MM.1S (cell line): ENCODE data around the gene BAIAP2L2.

ENCODE experiments used
- DNase-seq: peaks from one replicate; pipeline ENCODE4 v3.0.0-alpha.2; 2015
- H2AFZ ChIP-seq: fragments of 300-600 bp; sonication (generic); 2 replicates; pipeline ENCODE4 v1.6.0; 2016; ENCODE audit warnings: antibody characterized with exemption, low read length
- H3F3A ChIP-seq: fragments of 300-600 bp; sonication (generic); 2 replicates; pipeline ENCODE4 v1.6.1; 2016; ENCODE audit warnings: mild to moderate bottlenecking, antibody characterized with exemption, low read length, moderate library complexity, mixed read lengths; ENCODE audit not compliant: insufficient read depth
- H3K27ac ChIP-seq: fragments of 300-600 bp; sonication (generic); 2 replicates; pipeline ENCODE4 v1.5.1; 2016; ENCODE audit warnings: mild to moderate bottlenecking, low read length
- H3K27me3 ChIP-seq: fragments of 300-600 bp; sonication (generic); replicated peaks from 2 replicates; pipeline ENCODE4 v1.6.0; 2016; ENCODE audit warnings: low read length; ENCODE audit not compliant: insufficient read depth
- H3K36me3 ChIP-seq: fragments of 300-600 bp; sonication (generic); replicated peaks from 2 replicates; pipeline ENCODE4 v1.6.1; 2016; ENCODE audit warnings: mild to moderate bottlenecking, low read length, mixed read lengths; ENCODE audit not compliant: insufficient read depth
- H3K4me1 ChIP-seq: fragments of 300-600 bp; sonication (generic); 2 replicates; pipeline ENCODE4 v1.6.1; 2016; ENCODE audit warnings: low read length, mixed read lengths
- H3K4me2 ChIP-seq: fragments of 300-600 bp; sonication (generic); 2 replicates; pipeline ENCODE4 v1.6.0; 2016; ENCODE audit warnings: low read depth, low read length
- H3K4me3 ChIP-seq: fragments of 300-600 bp; sonication (generic); 2 replicates; pipeline ENCODE4 v1.5.1; 2016; ENCODE audit warnings: low read length, mixed read lengths
- H3K79me2 ChIP-seq: fragments of 300-600 bp; sonication (generic); 2 replicates; pipeline ENCODE4 v1.6.1; 2016; ENCODE audit warnings: mixed run types, low read length, mixed read lengths
- H3K9ac ChIP-seq: fragments of 300-600 bp; sonication (generic); 2 replicates; pipeline ENCODE4 v1.6.1; 2016; ENCODE audit warnings: low read length, mixed read lengths
- H3K9me2 ChIP-seq: fragments of 300-600 bp; sonication (generic); replicated peaks from 2 replicates; pipeline ENCODE4 v1.6.1; 2016; ENCODE audit warnings: mild to moderate bottlenecking, low read length, mixed read lengths; ENCODE audit not compliant: insufficient read depth
- H3K9me3 ChIP-seq: fragments of 300-600 bp; sonication (generic); replicated peaks from 2 replicates; pipeline ENCODE4 v1.6.1; 2016; ENCODE audit warnings: mild to moderate bottlenecking, low read length, mixed read lengths; ENCODE audit not compliant: insufficient read depth
- H4K20me1 ChIP-seq: fragments of 300-600 bp; sonication (generic); 2 replicates; pipeline ENCODE4 v1.6.1; 2016; ENCODE audit warnings: mild to moderate bottlenecking, low read length, moderate library complexity, mixed read lengths; ENCODE audit not compliant: insufficient read depth
- EZH2 ChIP-seq: fragments of 300-600 bp; sonication (generic); optimal IDR thresholded peaks from 2 replicates; pipeline ENCODE3; 2017; ENCODE audit warnings: low read depth, mild to moderate bottlenecking, antibody characterized with exemption, low read length, mixed read lengths
- EZH2phosphoT487 ChIP-seq: fragments of 300-600 bp; sonication (generic); IDR thresholded peaks from 2 replicates; pipeline ENCODE4 v1.6.1; 2018; ENCODE audit warnings: antibody characterized with exemption, low read length
- TF ChIP-seq, protein P1 (sequence below): fragments of 300-600 bp; sonication (generic); IDR thresholded peaks from 2 replicates; pipeline ENCODE4 v1.5.1; 2016; ENCODE audit warnings: antibody characterized with exemption, low read length, mixed read lengths

Gene BAIAP2L2

DNA sequence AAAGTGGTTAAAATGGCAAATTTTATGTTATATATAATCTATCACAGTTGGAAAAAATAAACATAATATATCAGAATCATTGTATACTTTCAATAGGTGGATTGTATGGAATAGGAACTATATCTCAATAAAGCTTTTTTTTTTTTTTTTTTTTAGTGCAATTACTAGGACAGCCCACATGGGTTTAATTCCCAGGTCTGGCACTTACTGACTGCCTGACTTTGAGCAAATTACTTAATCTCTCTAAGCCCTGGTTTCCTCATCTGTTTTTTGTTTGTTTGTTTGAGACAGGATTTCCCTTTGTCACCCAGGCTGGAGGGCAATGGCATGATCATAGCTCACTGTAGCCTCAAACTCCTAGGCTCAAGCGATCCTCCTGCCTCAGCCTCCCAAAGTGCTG is 26.1 kb upstream of the BAIAP2L2 start:
- H3K4me3 ChIP-seq = no peak overlapping the region
- no peak overlapping the region for H3K4me2 ChIP-seq
- DNase-seq = no peak
- H3K9me3 ChIP-seq = no peaks in the 10 kb centered on the region
- H2AFZ ChIP-seq = no peak overlapping the region
- H3K27me3 ChIP-seq = no peaks in the 10 kb centered on the region
- H3K27ac ChIP-seq = no peak overlapping the region
- no peaks in the 10 kb centered on the region for H3K79me2 ChIP-seq
- no peaks in the 10 kb centered on the region for H3K9me2 ChIP-seq
- no peak overlapping the region for H3K9ac ChIP-seq
- H4K20me1 ChIP-seq = no peaks in the 10 kb centered on the region
- H3K4me1 ChIP-seq = no peaks in the 10 kb centered on the region
- no peaks in the 10 kb centered on the region for H3F3A ChIP-seq
- no peak for TF ChIP-seq EZH2
- TF ChIP-seq EZH2phosphoT487 = no peak
- TF ChIP-seq, protein P1, sequence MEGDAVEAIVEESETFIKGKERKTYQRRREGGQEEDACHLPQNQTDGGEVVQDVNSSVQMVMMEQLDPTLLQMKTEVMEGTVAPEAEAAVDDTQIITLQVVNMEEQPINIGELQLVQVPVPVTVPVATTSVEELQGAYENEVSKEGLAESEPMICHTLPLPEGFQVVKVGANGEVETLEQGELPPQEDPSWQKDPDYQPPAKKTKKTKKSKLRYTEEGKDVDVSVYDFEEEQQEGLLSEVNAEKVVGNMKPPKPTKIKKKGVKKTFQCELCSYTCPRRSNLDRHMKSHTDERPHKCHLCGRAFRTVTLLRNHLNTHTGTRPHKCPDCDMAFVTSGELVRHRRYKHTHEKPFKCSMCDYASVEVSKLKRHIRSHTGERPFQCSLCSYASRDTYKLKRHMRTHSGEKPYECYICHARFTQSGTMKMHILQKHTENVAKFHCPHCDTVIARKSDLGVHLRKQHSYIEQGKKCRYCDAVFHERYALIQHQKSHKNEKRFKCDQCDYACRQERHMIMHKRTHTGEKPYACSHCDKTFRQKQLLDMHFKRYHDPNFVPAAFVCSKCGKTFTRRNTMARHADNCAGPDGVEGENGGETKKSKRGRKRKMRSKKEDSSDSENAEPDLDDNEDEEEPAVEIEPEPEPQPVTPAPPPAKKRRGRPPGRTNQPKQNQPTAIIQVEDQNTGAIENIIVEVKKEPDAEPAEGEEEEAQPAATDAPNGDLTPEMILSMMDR = no peak
- H3K36me3 ChIP-seq = no peaks in the 10 kb centered on the region

DNA sequence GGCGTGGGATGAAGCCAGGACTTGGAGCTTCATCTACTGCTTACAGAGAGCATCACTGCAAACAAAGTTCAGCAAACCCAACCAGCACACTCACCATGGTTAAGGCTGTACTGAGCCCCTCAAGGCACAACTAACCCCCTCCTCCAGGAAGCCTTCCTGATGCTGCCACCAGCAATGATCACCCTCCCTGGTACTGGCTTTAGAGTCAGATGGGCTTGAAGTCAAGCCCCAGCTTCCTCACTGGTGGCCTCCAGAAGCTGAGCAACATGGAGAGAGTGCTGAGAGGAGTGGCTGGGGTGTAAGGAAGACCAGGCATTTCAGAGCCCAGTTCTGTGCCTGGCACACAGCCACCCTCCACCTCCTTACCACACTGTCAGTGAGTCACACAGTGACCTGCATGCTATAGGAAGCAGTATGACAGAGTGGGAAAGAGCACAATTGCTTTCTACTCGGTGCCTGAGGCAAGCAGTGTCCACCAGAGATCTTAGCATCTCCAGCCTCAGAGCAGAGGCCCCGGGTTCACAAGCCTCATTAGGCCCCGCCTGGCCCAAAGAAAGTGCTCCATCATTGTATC is 24.7 kb upstream of the BAIAP2L2 start:
- no peak overlapping the region for H3K4me2 ChIP-seq
- no peaks in the 10 kb centered on the region for H3K27me3 ChIP-seq
- no peaks in the 10 kb centered on the region for H3K9me2 ChIP-seq
- no peaks in the 10 kb centered on the region for H3K9me3 ChIP-seq
- no peak overlapping the region for H3K9ac ChIP-seq
- DNase-seq = no peak
- H4K20me1 ChIP-seq = no peaks in the 10 kb centered on the region
- H3K27ac ChIP-seq = no peak overlapping the region
- TF ChIP-seq, protein P1 = no peak
- H3K4me3 ChIP-seq = no peak overlapping the region
- no peak overlapping the region for H2AFZ ChIP-seq
- H3K79me2 ChIP-seq = no peaks in the 10 kb centered on the region
- H3K4me1 ChIP-seq = no peaks in the 10 kb centered on the region
- no peaks in the 10 kb centered on the region for H3K36me3 ChIP-seq
- no peaks in the 10 kb centered on the region for H3F3A ChIP-seq

DNA sequence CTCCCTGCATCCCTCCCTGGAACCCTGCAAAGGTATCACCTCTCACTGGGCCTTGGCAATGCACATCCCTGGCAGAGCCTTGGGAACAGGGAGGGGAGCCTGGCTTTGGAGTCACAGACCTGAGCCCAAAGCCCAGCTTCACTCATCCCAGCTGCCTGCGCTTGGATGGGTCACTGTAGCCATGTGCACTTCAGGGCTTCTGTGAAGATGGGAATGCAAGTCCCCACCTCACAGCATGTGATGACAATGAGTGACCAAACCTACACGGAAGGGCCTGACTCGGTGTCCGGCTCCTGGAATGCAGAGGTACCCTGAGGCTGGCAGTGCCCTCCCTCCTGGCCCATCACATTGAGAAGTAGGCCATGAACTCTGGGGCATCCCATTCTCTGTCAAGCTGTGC is 22.8 kb upstream of the BAIAP2L2 start:
- no peaks in the 10 kb centered on the region for H3K9me3 ChIP-seq
- no peak overlapping the region for H3K9ac ChIP-seq
- H3K27ac ChIP-seq = no peak overlapping the region
- no peak for TF ChIP-seq EZH2phosphoT487
- TF ChIP-seq, protein P1 = no peak
- no peak for TF ChIP-seq EZH2
- no peak overlapping the region for H3K4me3 ChIP-seq
- no peak overlapping the region for H3K4me2 ChIP-seq
- H4K20me1 ChIP-seq = no peaks in the 10 kb centered on the region
- no peaks in the 10 kb centered on the region for H3K79me2 ChIP-seq
- no peaks in the 10 kb centered on the region for H3K4me1 ChIP-seq
- no peaks in the 10 kb centered on the region for H3F3A ChIP-seq
- H3K36me3 ChIP-seq = no peaks in the 10 kb centered on the region
- H3K9me2 ChIP-seq = no peaks in the 10 kb centered on the region
- no peaks in the 10 kb centered on the region for H3K27me3 ChIP-seq
- no peak overlapping the region for H2AFZ ChIP-seq
- no peak for DNase-seq
